Measurements from ENCODE around the gene MARCHF10. TPM values are rescaled to one million over a fixed set of nuclear protein-coding genes. Genes with fewer than 3 reads are reported as not detected.

MARCHF10 gene
- total RNA-seq, result under 1 TPM in 3 of 6 donors, not detected in 3; 0.20 to 0.41 (median 0.23) TPM
- under 1 TPM; 0.42 to 0.77 TPM for polyA plus RNA-seq

- TF ChIP-seq, protein P1, sequence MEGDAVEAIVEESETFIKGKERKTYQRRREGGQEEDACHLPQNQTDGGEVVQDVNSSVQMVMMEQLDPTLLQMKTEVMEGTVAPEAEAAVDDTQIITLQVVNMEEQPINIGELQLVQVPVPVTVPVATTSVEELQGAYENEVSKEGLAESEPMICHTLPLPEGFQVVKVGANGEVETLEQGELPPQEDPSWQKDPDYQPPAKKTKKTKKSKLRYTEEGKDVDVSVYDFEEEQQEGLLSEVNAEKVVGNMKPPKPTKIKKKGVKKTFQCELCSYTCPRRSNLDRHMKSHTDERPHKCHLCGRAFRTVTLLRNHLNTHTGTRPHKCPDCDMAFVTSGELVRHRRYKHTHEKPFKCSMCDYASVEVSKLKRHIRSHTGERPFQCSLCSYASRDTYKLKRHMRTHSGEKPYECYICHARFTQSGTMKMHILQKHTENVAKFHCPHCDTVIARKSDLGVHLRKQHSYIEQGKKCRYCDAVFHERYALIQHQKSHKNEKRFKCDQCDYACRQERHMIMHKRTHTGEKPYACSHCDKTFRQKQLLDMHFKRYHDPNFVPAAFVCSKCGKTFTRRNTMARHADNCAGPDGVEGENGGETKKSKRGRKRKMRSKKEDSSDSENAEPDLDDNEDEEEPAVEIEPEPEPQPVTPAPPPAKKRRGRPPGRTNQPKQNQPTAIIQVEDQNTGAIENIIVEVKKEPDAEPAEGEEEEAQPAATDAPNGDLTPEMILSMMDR (IDR thresholded peaks at IDR 0.05), result no peak
- no peak within 1 kb of the TSS for H3K27ac ChIP-seq
- ATAC-seq (peak; percentile 66 to 91 (median 90)), DNase-seq (peak; percentile 20 to 80 (median 48)), FAIRE-seq (no peak)
- H3K9me3 ChIP-seq, result no peaks in the 10 kb centered on the region
- H3K4me3 ChIP-seq, result peak within 1 kb of the TSS in 3 of 4 donors; percentile 14 to 45 (median 30)
- peaks cover 0 to 8% (median 0%) of the 10 kb centered on the region in 3 donors for H3K4me1 ChIP-seq
- WGBS, 2 donors, result 6% methylated on average over 41 to 57 of the region's 57 CpGs
- H3K27me3 ChIP-seq, result no peaks in the 10 kb centered on the region
- intact Hi-C loops (cut with DNase I), result no loop called here
- no peaks in the 10 kb centered on the region for H3K36me3 ChIP-seq
Measured at GRCh38 chr17:62807812-62808575, at the start of gene MARCHF10. TSS of gene MARCHF10 (minus strand) at chr17:62808314. CDS start at chr17:62801735, 6,579 bp downstream.

GRCh38 chr17:62857526-62857925 is 49.4 kb upstream of the MARCHF10 start:
- TF ChIP-seq, protein P1 (IDR thresholded peaks at IDR 0.05), result no peak
- H3K4me3 ChIP-seq, result no peak overlapping the region
- FAIRE-seq, result no peak
- ATAC-seq, result no peak
- H3K36me3 ChIP-seq, result no peaks in the 10 kb centered on the region
- no peak for DNase-seq
- WGBS, 2 donors, result 70 to 78% methylated on average over 6 of the region's 6 CpGs
- H3K4me1 ChIP-seq, result no peaks in the 10 kb centered on the region
- H3K27ac ChIP-seq, result no peak overlapping the region
- H3K9me3 ChIP-seq, result no peaks in the 10 kb centered on the region
- intact Hi-C loops (cut with DNase I), result no loop called here
- no peaks in the 10 kb centered on the region for H3K27me3 ChIP-seq

DNA sequence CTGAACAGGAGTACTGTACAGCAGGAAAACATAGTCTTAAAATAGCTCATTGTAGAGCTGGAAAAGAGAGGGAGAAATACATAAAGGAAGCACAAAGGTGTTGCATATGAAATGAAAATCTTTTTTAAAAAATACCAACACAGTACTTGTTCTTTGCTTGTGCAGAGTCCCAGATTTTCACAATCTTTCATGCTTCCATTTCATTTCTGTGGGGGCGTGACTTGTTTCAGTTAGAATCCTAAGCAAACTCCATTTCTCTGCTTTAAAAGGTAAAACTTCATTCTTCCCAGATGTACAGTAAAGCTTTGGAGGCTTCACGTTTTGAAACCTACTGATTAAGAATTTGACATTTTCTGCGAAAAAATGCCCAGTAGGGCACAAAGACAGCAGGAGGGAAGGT is 48.5 kb upstream of the MARCHF10 start:
- FAIRE-seq (no peak), ATAC-seq (no peak), DNase-seq (no peak)
- Histone ChIP-seq H3K9me3 (no peaks in the 10 kb centered on the region), H3K4me3 (no peak overlapping the region), H3K27ac (no peak overlapping the region), H3K27me3 (no peaks in the 10 kb centered on the region), H3K4me1 (no peaks in the 10 kb centered on the region), H3K36me3 (no peaks in the 10 kb centered on the region)
- WGBS, 2 donors, result 65 to 73% methylated on average over 3 of the region's 3 CpGs
- TF ChIP-seq, protein P1 (IDR thresholded peaks at IDR 0.05), result no peak
- intact Hi-C loops (cut with DNase I), result no loop called here

DNA sequence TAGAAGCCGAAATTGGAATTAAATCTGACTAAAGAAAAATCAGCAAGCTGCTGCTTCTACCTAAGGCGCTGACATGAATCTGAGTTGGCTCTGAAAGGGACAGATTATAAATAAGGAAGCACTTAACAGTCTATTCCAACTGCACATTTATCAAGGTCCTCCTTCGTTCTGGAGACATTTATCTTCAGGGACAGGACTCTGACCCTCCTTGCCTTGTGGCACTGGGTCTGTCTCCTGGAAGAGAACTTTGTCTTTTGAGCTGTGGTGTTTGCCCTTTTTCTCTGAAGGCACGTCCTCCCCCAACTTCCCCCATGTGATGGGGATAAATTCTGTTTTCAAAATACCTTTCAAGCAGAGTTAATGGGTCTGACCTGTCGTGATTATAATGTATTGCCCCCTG is 47.0 kb upstream of the MARCHF10 start:
- TF ChIP-seq, protein P1 (IDR thresholded peaks at IDR 0.05), result no peak
- no peaks in the 10 kb centered on the region for H3K4me1 ChIP-seq
- H3K4me3 ChIP-seq, result no peak overlapping the region
- H3K27ac ChIP-seq, result no peak overlapping the region
- WGBS, 2 donors, result 45 to 51% methylated on average over 5 of the region's 5 CpGs
- ATAC-seq (no peak), DNase-seq (no peak), FAIRE-seq (no peak)
- H3K27me3 ChIP-seq, result no peaks in the 10 kb centered on the region
- no peaks in the 10 kb centered on the region for H3K9me3 ChIP-seq
- intact Hi-C loops (cut with DNase I), result no loop called here
- no peaks in the 10 kb centered on the region for H3K36me3 ChIP-seq

GRCh38 chr17:62854098-62854680 is 46.1 kb upstream of the MARCHF10 start:
- ATAC-seq, result no peak
- Histone ChIP-seq H3K4me3 (no peak overlapping the region), H3K27me3 (no peaks in the 10 kb centered on the region), H3K4me1 (no peaks in the 10 kb centered on the region), H3K36me3 (no peaks in the 10 kb centered on the region), H3K27ac (no peak overlapping the region), H3K9me3 (no peaks in the 10 kb centered on the region)
- 58 to 68% methylated on average over 6 of the region's 6 CpGs for WGBS, 2 donors
- intact Hi-C loops (cut with DNase I), result no loop called here
- DNase-seq, result no peak
- FAIRE-seq, result no peak
- TF ChIP-seq, protein P1 (IDR thresholded peaks at IDR 0.05), result no peak

All from pancreas (tissue), 10 donors.